ENCODE results near the gene MREG.
"Not testable (repeated sequence)": the region's sequence is repeated elsewhere in the genome, so short reads cannot be mapped to it uniquely, and the experiment has no call there.

Gene MREG

GRCh38 chr2:215952860-215953637 is 60.3 kb downstream of the MREG start:
- no peak for DNase-seq

DNA sequence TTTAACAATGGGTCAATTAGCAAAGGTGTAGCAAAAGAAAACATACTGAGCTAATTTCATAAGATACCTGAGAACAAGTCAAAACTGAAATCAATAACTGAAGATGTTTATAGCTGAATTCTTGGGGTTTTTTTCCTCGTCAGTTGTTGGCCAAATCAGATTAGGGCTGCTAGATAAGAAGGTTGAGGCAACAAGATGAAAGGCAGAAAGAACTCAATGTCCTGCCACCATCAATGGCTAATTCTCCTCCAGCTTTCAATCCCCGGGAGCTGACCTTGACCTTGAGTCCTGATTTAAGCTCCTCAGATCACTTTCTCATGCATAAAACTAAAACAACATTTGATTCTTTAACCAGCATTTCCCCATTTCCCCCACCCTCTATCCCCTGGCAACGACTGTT is 61.8 kb downstream of the MREG start:
- DNase-seq: no peak

DNA sequence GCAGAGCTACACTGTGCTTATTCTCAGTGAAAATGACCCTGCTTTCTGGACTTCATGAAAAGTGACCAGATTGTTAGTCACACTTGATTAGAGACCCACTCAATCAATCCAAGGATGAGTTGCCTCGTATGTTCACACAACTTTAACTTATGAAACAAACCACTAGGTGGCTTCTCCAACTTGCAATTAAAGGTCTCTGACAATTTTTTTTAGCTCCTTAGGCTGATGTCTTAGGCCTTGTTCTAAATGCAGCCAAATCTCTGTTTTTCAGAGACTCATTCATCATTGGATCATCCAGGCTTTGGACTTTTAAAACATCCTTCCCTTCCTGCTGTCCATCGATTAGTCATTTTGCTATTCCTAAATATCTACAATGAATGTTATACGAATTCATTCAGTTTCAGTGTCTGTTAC is 63.4 kb downstream of the MREG start:
- no peak for DNase-seq

DNA sequence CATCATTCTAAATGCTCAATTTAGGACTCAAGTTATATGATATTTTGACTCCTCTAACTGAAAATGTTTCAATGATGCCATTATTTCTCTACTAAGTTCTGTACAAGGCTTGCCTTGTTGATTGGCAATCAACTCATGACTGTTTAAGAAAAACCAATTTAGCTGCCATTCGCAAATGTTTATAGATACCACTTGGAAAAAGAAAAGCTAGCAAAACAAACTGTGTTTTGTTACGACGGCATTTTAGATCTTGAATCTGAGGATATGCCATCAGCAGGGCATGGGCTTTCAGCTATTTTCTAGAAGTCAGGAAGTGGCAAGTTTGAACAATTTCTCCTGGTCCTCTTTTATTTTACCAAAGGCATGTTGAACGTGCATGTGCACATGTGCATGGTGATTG is 65.3 kb downstream of the MREG start:
- no peak for DNase-seq

- no peak for DNase-seq
Measured at GRCh38 chr2:215946586-215946985, 66.8 kb downstream of the MREG start.

GRCh38 chr2:215942194-215942593 is 71.2 kb downstream of the MREG start:
- no peak for DNase-seq

- DNase-seq: no peak
Measured at GRCh38 chr2:215941726-215942125, 71.6 kb downstream of the MREG start.

- DNase-seq: no peak
Measured at GRCh38 chr2:215940645-215941184, 72.6 kb downstream of the MREG start.

DNA sequence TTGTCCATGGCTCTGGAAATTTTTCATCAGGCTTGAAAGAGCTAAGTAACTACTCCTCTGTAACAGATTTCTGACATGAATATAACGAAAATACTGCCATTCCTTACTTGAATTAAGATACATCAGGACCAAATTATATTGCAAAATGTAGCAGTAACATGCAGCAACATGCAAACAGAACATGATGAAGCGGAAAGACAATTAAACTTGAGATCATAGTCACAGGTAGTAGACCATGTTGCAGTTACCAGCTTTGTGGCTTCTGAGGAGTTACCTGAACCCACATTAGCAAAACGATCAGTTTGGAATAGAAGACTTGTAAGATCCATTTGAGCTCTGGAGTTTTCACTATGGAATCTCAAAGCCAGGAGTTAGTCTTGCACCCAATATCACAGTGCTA is 76.2 kb downstream of the MREG start:
- no peak for DNase-seq

- no peak for DNase-seq
Measured at GRCh38 chr2:215933151-215933550, 80.2 kb downstream of the MREG start.

GRCh38 chr2:215931256-215931903 is 82.0 kb downstream of the MREG start:
- DNase-seq: peak; percentile 27

DNA sequence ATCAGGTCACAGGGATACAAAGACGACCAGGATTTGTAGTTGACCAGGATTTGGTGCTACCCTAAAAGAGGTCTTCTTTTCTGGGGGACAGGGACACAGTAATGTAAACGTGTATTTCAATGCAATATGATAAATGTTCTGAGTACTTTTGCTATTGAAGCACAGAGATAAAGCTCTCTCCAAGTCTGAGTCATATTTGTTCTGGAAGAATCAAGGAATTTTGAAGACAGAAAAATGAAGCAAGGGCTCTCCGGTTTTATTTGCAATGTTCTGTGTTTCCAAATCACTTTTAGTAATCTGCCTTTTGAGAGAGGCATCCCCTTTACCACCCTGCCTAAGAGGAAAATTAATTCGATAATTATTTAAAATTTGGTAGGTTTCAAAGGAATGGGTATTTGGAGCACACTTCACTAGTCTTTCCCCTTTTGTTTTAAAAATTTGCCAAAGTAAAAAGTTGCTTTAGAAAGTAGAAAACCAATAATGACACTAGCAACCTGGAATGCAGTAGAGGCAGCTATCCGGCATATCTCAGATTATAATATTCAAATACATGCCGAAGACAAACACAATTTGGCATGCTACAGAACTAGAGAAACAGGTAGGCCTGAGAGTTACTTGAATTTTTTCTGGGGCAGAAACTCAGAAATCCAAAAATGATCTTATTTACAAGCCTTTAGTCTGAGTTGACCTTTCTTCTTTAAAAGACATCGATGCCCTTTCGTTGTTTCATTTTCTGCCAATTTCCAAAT is 82.7 kb downstream of the MREG start:
- no peak for DNase-seq

- no peak for DNase-seq
Measured at GRCh38 chr2:215929602-215930335, 83.6 kb downstream of the MREG start.

DNA sequence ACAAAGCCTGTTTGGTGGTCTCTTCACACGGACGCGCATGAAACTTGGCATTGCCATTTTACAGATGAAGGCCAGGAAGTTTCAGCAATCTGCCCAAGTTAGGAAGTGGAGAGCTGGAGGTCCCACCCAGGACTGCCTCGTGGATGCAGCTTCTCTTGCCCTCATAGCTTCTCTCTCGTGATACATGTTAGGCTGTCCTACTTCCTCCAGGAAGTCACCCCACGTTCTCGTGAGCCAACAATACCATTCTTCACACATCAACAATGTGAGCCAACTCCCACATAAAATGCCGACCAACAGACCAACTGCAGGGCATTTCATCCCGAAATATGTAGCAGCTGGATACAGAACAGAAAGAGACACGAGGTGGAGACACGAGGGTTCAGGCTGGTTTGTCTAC is 85.3 kb downstream of the MREG start:
- no peak for DNase-seq

GRCh38 chr2:215926992-215927391 is 86.4 kb downstream of the MREG start:
- not testable (repeated sequence) for DNase-seq

- DNase-seq: no peak
Measured at GRCh38 chr2:215921895-215922294, 91.5 kb downstream of the MREG start.

DNA sequence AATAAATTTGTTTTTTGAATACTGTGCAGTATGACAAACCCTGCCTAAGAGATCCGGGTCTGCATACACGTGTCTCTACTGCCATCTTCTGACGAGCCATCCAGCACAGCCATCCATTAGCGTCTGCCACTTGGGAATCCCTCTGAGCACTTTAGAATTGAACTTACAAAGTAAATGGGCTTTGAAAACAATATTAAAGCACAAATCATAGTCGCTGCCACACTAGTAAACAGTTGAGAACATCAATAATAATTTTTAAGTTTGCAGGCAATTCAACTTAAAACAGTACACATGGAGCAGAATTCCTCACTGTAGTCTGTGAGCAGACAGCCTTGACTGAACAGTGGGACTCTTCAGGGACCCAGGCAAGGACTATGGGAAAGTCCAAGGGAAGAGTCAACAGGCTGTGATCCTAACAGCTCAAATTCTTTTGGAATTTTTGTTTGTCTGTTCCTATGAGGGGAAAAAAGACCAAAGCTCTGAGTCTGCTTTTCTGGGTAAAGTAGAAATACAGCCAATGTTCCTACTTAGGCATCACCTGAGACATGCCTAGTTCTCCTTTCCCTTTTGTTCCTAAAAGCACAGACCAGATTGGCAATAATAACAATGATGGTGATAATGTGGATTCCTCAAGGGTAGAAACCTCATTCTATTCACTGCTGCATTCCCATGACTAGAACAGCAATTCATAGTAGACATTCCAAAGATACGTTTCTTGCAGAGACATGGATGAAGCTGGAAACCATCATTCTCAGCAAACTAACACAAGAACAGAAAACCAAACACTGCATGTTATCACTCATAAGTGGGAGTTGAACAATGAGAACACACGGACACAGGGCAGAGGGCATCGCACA is 92.9 kb downstream of the MREG start:
- peak; percentile 55 for DNase-seq

GRCh38 chr2:215919624-215920243 is 93.6 kb downstream of the MREG start:
- no peak for DNase-seq

DNA sequence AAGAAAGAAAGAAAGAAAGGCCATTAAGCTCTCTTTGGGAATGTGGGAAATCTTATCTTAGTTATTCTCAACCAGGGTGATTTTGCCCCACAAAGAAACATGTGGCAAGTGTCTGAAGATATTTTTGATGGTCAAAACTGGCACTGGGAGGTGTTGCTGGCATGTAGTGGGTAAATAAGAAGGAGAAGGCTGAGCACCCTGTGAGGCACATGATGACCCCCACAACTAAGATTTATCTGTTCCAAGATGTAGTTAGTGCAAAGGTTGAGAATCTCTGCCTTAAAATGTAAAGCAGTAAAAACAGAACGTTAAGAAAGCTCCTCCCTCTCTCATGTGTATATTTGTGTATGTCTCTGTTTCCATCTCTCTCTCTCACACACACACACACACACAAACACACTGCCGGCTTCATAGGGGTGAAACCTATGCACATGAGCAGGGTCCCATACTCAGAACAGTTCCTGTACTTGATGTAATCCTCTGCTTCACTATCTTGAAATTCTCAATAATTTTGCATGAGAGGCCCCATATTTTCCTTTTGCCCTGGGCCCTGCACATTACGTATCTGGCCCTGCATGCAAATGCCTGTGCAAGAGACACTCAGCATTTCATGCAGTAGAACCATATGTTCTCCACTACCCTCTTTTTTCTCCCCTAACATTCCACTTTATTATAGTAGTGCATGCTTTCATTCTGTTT is 94.3 kb downstream of the MREG start:
- no peak for DNase-seq

DNA sequence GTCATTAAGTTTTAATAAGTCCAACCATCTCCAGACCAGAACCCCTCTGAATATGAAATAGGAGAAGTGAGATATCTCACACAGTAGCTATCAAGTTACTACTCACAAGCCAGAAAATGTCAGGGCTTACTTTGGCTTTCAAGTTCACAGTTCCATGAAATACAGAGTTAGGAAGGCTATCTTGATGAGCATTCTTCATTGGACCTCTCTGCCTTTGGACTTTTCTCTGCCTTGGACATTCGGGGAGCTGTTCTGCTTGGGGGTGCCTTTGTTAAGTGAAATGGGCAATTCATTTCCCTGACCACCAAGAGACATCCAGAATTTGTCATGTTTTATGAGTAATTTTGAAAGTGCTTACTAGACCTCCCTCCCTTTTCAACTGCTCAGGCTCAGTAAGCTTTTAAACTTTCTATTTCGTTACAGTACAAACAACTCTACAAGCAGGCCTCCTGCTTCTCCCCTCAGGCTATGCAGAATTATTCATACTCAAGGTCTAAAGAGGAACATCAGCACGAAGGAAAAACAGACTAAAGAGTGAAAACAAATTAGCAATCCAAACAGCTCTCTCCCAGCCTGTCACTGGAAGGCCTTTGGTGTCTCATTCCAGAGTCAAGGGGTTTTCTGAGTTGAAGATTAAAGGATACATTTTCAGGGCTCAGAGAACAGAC is 95.3 kb downstream of the MREG start:
- no peak for DNase-seq

All from activated T-cell treated with anti-CD3 and anti-CD28 coated beads, Interleukin-2, amount 50 U/mL, for 1 hour (primary cell).